Left lung (tissue), 10 donors: ENCODE data around the gene SPATA12. TPM values are rescaled to one million over a fixed set of nuclear protein-coding genes. Genes with fewer than 3 reads are reported as not detected.

Source experiments
- ATAC-seq: fragments of 200-7000 bp; cut with Tn5 transposase; one replicate; pipeline ENCODE4 v1.9.1; 2020; ENCODE audit warnings: moderate library complexity
- DNase-seq, 4 donors: peaks; one replicate each; pipeline ENCODE4 v3.0.0-alpha.2; 2013 to 2020
- H3K27ac ChIP-seq, 2 donors: fragments of 200-600 bp; sonication (generic) in 1 of 2; one replicate each; pipeline versions ENCODE4 v1.5.0 to v1.8.0; 2020 to 2021
- H3K27me3 ChIP-seq, 2 donors: fragments of 200-600 bp; sonication (generic) in 1 of 2; one replicate each; pipeline versions ENCODE4 v1.5.0 to v1.8.0; 2020 to 2021
- H3K36me3 ChIP-seq, 2 donors: fragments of 200-600 bp; sonication (generic) in 1 of 2; one replicate each; pipeline versions ENCODE4 v1.5.0 to v1.8.0; 2020 to 2021
- H3K4me1 ChIP-seq, 2 donors: fragments of 200-600 bp; one replicate each; pipeline ENCODE4 v1.8.0; 2021
- H3K4me3 ChIP-seq, 2 donors: fragments of 200-600 bp; sonication (generic) in 1 of 2; one replicate each; pipeline versions ENCODE4 v1.5.0 to v1.8.0; 2020 to 2021; ENCODE audit warnings: mild to moderate bottlenecking in 1 of 2
- H3K9me3 ChIP-seq, 2 donors: fragments of 200-600 bp; sonication (generic) in 1 of 2; one replicate each; pipeline versions ENCODE4 v1.5.0 to v1.8.0; 2020 to 2021
- intact Hi-C, 2 donors: fragments of 100-400 bp; cut with DNase I; formaldehyde crosslinking; loops; one replicate each; pipeline versions ENCODE4 v1.11.2 to v1.14.2; 2022
- polyA plus RNA-seq, 6 donors: library from polyadenylated mRNA; unstranded; fragments of 120-200 nt; gene quantifications; one replicate each; pipeline ENCODE4 v1.2.1, GENCODE V29; 2013; ENCODE audit not compliant: insufficient read length in 6 of 6
- total RNA-seq, 2 donors: library from RNA; stranded (reverse); fragmentation: NEBNext Ultra II Directional; extraction: Animal tissue kit (Norgen Biotek cat#: 25700); gene quantifications; one replicate each; pipeline ENCODE4 v1.2.1, GENCODE V29; 2021
- TF ChIP-seq, protein P1 (sequence below), 2 donors: fragments of 200-600 bp; sonication (generic) in 1 of 2; IDR thresholded peaks; one replicate each; pipeline versions ENCODE4 v1.5.0 to v1.8.0; 2021; ENCODE audit warnings: antibody characterized with exemption in 2 of 2
- donor health status: DM: no; HTN: yes; CAD: no.
- donor health status: DM: no; HTN: no; CAD: no.

Gene SPATA12
- total and polyA plus RNA-seq, 8 donors: 0.17 to 0.21 TPM; not detected in 6

DNA sequence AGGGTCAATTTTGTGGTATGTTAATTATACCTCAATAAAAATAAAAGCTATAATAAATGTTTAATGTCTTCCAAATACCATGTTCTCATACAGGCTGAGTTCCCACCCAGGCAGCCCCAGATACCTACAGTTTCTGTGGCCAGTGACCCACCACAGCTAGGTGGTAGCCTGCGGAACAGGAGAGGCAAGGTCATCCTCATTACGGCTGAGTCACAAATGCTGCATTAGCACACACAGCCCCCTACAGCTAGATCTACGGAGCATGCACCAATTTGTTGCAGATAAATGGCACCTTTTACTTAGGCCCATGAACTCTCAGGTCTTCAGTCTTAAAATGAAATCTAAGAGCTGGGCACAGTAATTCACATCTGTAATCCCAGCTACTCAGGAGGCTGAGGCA is 5.1 kb downstream of the SPATA12 start:
- ATAC-seq (no peak), DNase-seq (no peak)
- no peak overlapping the region for H3K27ac ChIP-seq
- peaks cover 3 to 49% of the 10 kb centered on the region in 2 donors for H3K4me1 ChIP-seq
- no peaks in the 10 kb centered on the region for H3K27me3 ChIP-seq
- H3K9me3 ChIP-seq: no peaks in the 10 kb centered on the region
- H3K4me3 ChIP-seq: no peak overlapping the region
- intact Hi-C loops: no loop called here
- H3K36me3 ChIP-seq: no peaks in the 10 kb centered on the region
- TF ChIP-seq, protein P1, sequence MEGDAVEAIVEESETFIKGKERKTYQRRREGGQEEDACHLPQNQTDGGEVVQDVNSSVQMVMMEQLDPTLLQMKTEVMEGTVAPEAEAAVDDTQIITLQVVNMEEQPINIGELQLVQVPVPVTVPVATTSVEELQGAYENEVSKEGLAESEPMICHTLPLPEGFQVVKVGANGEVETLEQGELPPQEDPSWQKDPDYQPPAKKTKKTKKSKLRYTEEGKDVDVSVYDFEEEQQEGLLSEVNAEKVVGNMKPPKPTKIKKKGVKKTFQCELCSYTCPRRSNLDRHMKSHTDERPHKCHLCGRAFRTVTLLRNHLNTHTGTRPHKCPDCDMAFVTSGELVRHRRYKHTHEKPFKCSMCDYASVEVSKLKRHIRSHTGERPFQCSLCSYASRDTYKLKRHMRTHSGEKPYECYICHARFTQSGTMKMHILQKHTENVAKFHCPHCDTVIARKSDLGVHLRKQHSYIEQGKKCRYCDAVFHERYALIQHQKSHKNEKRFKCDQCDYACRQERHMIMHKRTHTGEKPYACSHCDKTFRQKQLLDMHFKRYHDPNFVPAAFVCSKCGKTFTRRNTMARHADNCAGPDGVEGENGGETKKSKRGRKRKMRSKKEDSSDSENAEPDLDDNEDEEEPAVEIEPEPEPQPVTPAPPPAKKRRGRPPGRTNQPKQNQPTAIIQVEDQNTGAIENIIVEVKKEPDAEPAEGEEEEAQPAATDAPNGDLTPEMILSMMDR (IDR thresholded peaks at IDR 0.05): no peak

- intact Hi-C loops: no loop called here
- Histone ChIP-seq H3K4me3 (no peak overlapping the region), H3K27me3 (no peaks in the 10 kb centered on the region), H3K9me3 (no peaks in the 10 kb centered on the region), H3K4me1 (peaks cover 3 to 40% of the 10 kb centered on the region in 2 donors), H3K27ac (no peak overlapping the region), H3K36me3 (no peaks in the 10 kb centered on the region)
- TF ChIP-seq, protein P1 (IDR thresholded peaks at IDR 0.05): no peak
- DNase-seq (no peak), ATAC-seq (no peak)
Measured at GRCh38 chr3:57066471-57066870, 6.0 kb downstream of the SPATA12 start.

GRCh38 chr3:57068437-57069089 is 8.1 kb downstream of the SPATA12 start:
- no peaks in the 10 kb centered on the region for H3K36me3 ChIP-seq
- H3K4me3 ChIP-seq: no peak overlapping the region
- TF ChIP-seq, protein P1 (IDR thresholded peaks at IDR 0.05): no peak
- peak; percentile 84 for ATAC-seq
- peak in 1 of 4 donors; percentile 45 for DNase-seq
- H3K27me3 ChIP-seq: no peaks in the 10 kb centered on the region
- no peak overlapping the region for H3K27ac ChIP-seq
- no peaks in the 10 kb centered on the region for H3K9me3 ChIP-seq
- intact Hi-C loops: no loop called here
- H3K4me1 ChIP-seq: peaks cover 0 to 22% of the 10 kb centered on the region in 2 donors

- peaks cover 0 to 14% of the 10 kb centered on the region in 2 donors for H3K4me1 ChIP-seq
- intact Hi-C loops: no loop called here
- no peak overlapping the region for H3K27ac ChIP-seq
- TF ChIP-seq, protein P1 (IDR thresholded peaks at IDR 0.05): no peak
- DNase-seq (peak in 1 of 4 donors; percentile 27), ATAC-seq (no peak)
- no peak overlapping the region for H3K4me3 ChIP-seq
- peaks cover 0 to under 1% of the 10 kb centered on the region in 2 donors for H3K27me3 ChIP-seq
- H3K36me3 ChIP-seq: no peaks in the 10 kb centered on the region
- no peaks in the 10 kb centered on the region for H3K9me3 ChIP-seq
Measured at GRCh38 chr3:57069503-57069902, 9.0 kb downstream of the SPATA12 start.

- H3K4me3 ChIP-seq: no peak overlapping the region
- peaks cover 3 to 26% of the 10 kb centered on the region in 2 donors for H3K27me3 ChIP-seq
- ATAC-seq (no peak), DNase-seq (no peak)
- no peaks in the 10 kb centered on the region for H3K36me3 ChIP-seq
- TF ChIP-seq, protein P1 (IDR thresholded peaks at IDR 0.05): no peak
- intact Hi-C loops: no loop called here
- H3K4me1 ChIP-seq: peaks cover 0 to 12% of the 10 kb centered on the region in 2 donors
- no peaks in the 10 kb centered on the region for H3K9me3 ChIP-seq
- no peak overlapping the region for H3K27ac ChIP-seq
Measured at GRCh38 chr3:57073628-57074027, 13.2 kb downstream of the SPATA12 start.
